HG03064 (cell line): ENCODE data around the gene TMEM51.

Experiments used
- ATAC-seq: cut with Tn5 transposase; IDR thresholded peaks from one replicate; pipeline ENCODE4 v1.9.1; 2021; ENCODE audit warnings: low read depth; ENCODE audit not compliant: unreplicated experiment

Gene TMEM51

DNA sequence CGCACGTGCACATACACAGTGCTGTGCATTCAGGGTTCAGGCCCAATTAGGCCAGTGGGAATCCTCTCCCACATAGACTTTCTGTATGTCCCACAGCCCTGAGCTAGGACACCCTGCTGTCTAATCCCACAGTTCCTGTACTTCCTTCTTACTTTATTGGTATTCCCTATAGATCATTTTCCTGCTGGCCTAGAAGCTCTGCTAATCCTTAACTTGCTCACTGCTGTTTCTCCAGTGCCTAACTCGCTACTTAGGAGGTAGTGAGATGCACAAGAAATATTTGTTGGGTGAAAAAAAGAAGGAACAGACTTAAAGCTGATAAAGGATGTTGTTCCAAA is 59.4 kb downstream of the TMEM51 start:
- ATAC-seq: no peak

DNA sequence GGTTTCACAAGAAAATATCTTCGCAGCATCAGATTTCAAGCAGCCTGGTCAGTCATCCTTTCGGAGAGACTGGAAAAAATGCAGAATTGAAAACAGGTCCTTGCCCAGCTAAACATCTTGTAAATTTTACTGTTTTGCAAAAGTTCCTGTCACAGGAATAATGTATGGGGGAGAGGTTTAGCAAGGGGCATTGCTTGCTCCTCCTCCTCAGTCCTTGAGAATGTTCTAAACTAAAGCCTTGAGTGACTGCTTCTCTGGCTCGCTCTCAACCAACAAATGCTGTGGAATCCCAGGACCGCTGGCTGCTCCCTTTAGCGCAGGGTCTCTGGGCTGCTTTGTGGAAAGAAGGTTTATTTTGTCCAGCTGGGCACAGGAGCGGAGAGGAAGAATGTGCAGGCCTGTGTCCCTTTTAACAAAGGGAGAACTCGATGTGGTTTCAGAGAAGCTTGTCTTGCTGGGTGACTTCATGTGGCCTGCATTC is 59.8 kb downstream of the TMEM51 start:
- no peak for ATAC-seq

DNA sequence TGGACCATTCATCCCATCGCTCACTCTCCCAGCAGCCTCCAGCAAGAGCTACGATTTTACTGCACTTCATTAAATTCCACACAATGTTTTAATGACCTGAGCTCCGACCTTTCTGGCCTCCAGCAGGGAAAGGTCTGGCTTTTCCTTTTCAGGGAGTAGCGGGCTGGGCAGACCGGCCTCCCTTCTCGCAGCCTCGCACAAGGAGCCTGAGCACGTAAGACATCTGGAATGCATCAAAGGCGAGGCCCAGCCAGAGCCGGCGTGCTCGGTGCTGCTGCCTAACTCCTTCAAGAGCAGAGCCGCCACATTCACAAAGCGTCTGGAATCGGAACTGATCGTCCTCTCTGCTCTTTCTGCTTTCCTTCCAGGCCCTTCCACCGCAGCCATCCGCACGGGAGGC is 61.0 kb downstream of the TMEM51 start:
- no peak for ATAC-seq

DNA sequence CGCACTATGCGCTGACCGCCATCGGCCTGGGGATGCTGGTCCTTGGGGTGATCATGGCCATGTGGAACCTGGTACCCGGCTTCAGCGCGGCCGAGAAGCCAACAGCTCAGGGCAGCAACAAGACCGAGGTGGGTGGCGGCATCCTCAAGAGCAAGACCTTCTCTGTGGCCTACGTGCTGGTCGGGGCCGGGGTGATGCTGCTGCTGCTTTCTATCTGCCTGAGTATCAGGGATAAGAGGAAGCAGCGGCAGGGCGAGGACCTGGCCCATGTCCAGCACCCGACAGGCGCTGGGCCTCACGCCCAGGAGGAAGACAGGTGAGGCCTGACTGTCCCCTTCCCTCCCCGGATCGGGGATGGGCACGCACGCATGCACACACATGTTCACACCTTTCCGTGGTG is 61.6 kb downstream of the TMEM51 start:
- no peak for ATAC-seq

DNA sequence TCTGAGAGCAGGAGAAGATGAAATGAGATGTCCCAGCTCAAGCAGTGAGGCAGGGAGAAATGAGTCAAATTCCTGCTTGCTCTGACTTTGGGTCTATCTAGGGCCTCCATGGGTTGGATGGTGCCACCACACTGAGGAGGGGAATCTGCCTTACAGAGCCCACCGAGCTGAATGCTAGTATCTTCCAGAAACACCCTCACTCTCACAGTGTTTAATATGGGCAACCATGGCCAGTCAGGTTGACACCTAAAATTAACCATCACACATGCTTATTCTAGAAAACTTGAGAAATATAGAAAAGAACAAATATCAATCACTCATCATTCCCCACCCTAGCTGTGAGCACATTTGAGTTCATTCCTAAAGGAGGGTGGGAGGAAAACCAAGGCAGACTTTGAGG is 64.1 kb downstream of the TMEM51 start:
- no peak for ATAC-seq

DNA sequence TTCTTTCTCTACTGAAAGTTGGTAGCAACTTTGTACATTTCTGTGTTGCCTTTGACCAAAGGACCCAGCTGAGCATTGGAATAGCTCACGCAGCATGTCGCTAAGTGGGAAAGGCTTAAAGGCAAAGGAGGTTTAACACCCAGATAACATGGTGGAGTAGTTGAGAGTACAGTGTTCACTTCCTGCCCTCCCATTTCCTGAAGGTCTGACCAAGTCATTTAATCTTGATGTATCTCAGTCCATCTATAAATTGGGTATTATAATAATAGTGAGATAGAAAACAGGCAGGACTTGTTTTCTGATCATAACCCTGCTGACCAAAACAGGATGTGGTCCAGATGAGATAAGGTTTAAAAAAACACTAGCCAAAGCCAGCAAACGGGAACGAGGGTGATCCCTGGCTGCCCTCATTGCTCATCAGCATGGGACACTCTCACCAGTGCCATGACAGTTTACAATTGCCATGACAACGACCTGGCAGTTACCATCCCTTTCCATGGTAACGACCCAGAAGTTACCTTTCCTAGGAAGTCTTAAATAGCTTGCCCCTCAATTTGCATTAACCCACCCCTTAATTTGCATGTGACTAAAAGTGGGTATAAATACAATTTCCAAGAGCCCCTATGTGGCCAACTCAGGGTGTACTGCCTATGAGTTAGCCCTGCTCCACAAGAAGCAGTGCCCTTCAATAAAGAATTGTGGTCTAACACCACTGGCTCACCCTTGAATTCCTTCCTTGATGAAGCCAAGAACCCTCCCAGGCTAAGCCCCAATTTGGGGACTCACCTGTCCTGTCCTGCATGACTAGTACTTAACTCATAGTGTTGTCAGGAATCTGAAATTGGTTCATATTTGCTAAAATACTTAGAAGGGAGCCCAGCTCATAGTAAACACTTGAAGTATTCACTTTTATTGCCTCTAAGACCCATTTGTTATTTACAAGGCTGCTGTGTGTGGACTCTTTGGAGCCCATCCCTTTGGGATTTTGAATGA is 65.0 kb downstream of the TMEM51 start:
- no peak for ATAC-seq

DNA sequence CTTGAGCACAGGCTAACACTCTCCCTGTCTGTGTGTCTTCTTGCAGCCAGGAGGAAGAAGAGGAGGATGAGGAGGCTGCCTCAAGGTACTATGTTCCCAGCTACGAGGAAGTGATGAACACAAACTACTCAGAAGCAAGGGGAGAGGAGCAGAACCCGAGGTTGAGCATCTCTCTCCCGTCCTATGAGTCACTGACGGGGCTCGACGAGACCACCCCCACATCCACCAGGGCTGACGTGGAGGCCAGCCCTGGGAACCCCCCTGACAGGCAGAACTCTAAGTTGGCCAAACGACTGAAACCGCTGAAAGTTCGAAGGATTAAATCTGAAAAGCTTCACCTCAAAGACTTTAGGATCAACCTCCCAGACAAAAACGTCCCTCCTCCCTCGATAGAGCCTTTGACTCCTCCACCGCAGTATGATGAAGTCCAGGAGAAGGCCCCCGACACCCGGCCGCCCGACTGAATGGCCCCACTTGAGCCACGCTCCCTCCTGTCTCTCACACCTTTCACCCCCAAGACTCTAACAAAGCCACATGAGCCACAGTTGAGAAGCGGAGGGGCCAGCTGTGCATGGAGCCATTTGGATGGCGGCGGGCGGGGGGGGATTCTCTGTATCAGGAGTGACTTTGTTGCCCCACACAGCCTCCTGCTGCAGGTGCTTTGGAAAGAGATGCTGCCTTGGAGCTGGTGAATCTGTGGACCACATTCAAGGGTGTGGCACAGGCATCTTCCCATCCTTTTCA is 65.9 kb downstream of the TMEM51 start:
- no peak for ATAC-seq

DNA sequence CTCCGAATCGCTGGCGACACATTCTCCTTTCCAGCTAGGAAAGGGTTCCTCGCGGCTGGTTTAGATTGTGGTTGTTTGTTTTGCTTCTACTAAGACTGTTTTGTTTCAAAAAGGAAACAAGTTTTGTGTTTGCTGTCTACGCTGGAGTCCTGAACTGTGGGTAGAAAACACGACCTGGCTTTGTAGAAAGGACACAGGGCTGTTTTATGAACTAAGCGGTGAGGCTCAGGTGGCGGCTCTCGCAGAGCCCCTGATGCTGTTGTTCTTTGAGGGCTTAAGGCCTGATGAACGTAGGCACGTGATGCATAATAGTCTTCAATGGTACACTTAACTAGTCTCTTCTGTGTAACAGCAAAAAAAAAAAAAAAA is 66.5 kb downstream of the TMEM51 start:
- no peak for ATAC-seq

DNA sequence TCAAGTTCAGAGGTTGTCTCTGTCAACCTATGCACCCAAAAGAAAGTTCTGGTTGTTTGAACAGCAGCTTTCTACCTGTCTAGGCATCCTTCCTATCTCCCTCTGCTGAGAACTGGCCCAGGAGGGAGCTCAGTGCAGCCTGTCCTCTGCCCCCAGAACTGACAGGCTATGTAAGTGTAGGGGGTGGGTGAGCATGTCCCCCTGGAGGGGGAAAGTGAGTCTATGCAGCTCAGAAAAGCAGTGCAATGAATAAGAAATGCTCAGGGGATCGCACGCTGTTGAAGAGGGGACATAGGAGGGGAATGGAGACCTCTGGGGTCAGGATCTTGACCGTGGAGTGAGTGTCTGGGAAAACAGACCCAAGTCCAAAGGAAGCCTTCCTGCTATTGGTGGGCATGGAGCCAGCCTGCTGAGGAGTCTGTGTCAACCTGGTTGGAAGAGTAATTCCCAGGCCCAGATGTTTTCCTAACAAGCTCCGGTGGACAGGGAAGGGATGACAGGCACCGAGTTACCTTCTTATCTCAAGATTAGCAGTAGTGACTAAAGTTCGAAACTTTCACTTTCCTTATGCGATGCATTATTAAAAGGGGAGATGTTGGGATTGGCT is 67.4 kb downstream of the TMEM51 start:
- no peak for ATAC-seq

DNA sequence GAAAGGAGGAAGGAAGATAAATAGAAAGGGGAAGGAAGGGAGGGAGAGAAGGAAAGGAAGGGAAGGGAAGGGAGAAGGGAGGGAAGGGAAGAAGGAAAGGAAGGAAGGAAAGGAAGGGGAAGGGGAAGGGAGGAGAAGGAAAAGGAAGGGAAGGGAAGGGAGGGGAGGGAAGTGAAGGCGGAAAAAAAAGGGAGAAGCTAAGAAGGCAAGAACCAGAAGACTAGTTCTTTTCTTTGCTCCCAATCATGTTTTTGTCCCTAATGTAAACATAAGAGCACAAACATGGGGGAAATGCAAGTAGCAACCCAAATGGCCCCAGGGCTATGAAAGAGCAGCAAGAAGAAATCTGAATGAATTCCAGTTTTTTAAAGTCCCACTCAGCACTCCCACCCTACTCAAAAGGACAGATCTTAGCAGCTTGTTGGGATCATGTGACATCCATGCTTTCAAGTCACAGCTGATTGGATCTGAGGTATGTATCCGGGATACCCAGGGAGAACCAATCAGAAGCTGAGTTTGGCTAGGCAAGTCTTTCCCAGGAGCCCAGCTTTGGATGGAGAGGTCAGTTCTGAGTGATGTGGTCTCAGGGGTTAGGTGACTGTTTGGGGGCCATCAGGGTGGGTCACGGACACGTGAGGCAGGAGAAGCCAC is 69.2 kb downstream of the TMEM51 start:
- no peak for ATAC-seq

DNA sequence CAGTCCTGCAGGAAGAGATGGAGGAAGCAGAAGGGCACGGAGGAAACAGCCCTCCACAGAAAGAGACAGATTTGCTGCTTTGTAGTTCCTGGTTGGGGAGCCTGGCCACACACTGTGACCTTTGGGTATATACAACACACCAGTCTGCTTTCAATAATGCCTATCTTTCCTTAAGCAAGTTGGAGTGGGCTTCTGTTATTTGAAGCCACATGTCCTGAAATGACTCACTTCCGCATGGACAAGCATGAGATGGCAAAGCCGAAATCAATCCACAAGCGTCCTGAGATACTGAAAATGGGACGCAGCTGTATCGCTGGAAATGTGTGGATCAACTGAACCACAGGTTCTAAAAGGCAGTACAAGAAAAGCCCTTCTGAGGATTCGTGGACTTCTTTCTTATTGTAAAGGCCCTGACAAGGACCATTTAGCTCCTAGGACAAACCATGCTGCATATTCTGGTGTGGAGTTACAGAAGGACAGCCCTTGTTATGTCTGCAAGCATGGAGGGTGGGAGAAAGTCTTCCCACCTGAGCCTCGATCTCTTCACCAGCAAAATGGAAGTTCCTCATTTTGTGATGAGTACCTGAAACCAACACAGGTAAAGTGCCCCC is 70.8 kb downstream of the TMEM51 start:
- ATAC-seq: no peak

DNA sequence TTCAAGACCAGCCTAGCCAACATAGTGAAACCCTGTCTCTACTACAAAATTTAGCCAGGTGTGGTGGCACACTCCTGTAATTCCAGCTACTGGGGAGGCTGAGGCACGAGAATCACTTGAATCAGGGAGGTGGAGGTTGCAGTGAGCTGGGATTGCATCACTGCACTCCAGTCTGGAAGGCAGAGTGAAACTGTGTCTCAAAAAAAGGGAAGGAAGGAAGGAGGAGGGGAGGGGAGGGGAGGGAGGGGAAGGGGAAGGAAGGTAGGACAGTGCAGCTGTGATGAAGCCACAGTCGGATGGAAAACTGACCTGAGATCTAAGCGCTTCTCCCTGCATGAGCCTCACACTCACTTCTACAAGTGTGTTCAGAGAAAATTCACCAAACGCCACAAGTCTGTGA is 71.4 kb downstream of the TMEM51 start:
- no peak for ATAC-seq

DNA sequence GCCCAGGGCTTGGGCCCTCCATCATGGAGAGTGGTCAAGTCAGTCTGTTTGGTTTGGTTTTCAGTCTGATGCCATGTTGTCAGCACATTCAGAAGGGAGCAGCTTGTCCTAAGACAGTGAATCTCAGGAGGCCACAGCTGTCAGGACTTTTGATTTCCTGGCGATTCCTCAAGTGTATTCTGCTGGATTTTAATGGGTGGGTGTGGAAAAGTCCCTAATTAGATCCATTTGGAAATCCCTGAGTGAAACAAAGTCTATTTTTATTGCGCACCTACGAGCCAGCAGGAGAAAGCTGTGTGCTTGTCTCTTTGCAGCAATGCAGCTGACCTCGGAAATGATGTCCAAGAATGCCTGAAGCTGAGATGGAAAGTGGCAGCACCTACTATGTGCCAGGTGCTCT is 71.9 kb downstream of the TMEM51 start:
- ATAC-seq: no peak

DNA sequence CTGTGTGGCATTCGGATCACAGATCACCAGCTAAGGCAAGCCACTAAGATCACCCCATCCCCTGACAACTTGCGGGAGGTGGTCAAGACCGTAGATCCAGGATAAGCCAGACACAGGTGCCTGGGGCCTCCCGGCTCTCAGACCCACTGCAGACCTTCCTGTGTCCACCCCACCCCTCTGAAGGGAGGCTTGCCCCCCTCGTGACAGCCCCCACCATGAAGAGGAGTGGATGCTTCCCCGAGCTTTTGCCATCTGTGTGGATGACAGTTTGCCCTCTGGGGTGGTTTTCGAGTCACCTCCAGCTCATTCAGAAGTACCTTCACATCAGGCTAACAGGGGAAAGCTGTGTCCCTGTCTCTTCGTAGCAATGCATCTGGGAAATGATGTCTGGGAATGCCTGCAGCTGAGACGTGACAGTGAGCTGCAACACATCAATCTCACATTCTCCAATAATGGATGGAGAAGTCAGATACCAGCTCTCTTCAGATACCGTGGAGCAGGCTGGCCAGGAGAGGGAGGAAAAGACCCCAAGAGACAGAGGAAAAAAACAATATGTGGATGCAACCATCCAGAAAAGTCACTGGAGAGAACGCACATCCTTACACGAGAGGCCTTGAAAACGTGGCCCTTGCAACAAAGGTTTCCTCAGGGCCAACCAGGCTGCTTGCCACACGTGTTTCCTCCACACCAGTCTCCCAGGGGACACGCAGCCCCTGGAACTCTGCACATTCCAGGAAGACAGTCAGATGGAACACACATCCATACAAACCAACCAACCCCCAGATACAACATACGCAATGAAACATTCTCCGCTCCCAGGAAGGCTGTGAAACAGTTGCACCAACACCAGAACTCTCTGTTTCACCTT is 73.1 kb downstream of the TMEM51 start:
- no peak for ATAC-seq

DNA sequence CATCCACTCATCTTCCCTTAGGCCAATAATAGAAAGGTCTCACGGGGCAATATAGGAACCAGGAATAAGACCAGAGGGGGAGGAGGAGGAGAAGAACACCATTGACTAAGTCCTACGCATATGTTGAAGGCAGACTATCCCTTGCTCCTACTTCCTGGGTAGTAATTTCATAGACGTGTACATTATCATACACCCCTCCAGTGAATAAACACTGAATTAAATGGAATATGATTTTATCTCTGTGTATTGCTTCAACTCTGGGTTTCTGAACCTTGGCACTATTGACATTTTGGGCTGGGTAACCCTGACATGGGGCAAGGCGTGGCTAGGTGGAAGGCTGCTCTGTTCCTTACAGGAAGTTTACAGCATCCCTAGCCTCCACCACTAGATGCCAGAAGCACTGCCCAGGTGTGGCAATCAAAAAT is 76.2 kb downstream of the TMEM51 start:
- no peak for ATAC-seq

DNA sequence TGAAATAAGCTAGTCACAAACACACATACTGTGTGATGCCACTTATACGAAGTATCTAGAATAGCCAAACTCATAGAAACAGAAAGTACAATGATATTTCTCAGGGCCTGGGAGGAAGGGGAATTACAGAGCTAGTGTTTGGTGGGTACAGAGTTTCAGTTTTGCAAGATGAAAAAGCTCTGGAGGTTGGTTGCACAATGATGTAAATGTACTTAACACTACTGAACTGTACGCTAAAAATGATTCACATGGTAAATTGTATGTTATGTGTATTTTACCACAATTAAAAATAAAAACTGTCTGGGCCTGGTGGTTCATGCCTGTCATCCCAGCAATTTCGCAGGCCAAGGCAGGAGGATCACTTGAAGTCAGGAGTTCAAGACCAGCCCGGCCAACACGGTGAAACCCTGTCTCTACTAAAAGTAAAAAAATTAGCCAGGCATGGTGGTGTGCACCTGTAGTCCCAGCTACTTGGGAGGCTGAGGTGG is 78.2 kb downstream of the TMEM51 start:
- peak; percentile 90 for ATAC-seq

DNA sequence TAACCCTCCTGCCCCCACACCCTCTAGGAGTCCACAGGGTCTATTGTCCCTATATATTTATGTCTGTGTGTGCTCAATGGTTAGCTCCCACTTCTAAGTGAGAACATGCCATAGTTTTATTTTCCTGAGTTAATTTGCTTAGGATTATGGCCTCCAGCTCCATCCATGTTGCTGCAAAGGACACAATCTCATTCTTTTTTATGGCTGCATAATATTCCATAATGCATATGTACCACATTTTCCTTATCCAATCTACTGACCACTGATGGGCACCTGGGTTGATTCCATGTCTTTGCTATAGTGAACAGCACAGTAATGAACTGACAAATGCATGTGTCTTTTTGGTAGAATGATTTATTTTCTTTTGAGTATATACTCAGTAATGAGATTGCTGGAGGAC is 80.1 kb downstream of the TMEM51 start:
- no peak for ATAC-seq

DNA sequence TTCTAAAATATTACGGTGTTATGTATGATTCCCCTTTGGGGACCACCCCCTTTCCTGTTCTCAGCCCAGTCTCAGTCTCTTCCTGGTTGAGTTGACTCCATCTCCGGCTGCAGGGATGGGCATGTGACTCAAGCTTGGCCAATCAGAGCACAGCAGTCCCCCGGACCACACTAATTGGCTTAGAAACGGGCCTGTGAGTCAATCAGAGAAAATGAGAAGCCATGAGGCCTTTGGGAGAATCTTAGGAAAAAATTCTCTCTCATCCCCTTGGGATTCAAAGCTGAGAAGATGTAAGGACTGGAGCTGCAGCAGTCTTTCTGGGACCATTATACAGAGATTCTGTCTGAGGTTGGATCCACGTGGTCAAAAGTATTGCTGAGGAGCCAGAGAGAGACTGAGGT is 82.8 kb downstream of the TMEM51 start:
- no peak for ATAC-seq

DNA sequence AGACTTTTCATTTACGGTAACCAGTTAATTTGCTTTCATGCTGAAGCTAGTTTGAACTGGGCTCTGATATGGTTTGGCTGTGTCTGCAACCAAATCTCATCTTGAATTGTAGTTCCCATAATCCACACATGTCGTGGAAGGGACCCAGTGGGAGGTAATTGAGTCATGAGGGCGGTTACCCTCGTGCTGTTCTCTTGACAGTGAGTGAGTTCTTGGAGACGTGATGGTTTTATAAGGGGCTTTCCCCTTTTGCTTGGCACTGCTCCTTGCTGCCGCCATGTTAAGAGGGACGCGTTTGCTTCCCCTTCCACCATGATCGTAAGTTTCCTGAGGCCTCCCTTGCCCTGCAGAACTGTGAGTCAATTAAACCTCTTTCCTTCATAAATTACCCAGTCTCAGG is 83.2 kb downstream of the TMEM51 start:
- ATAC-seq: no peak
